GM12878 (cell line): ENCODE results near the gene GRB10. TPM values are rescaled to one million over a fixed set of nuclear protein-coding genes. Genes with fewer than 3 reads are reported as not detected.

Experiments
- ATAC-seq: fragments of 200-7000 bp; cut with Tn5 transposase; 3 replicates; pipeline ENCODE4 v1.9.1; 2020; ENCODE audit warnings: mild to moderate bottlenecking, moderate library complexity
- BruUV-seq: library from RNA; stranded (reverse); fragments of 400-500 nt; replicated peaks from 2 replicates; lab custom pipeline; 2021; lab: Mats Ljungman, UMichigan
- CTCF ChIA-PET: fragments of 300-600 bp; sonication (Branson Sonifier 250); formaldehyde crosslinking; extraction: SDS; loops from one replicate; lab custom pipeline; 2021; ENCODE audit warnings: inconsistent platforms; lab: Yijun Ruan, JAX
- POLR2A ChIA-PET: fragments of 350-600 bp; formaldehyde crosslinking; extraction: SDS; loops from one replicate; lab custom pipeline; 2021; ENCODE audit warnings: inconsistent platforms; lab: Charles Lee
- RAD21 ChIA-PET: fragments of 300-600 bp; sonication (Branson Sonifier 250); formaldehyde crosslinking; loops from one replicate; lab custom pipeline; 2023; ENCODE audit warnings: antibody characterized with exemption; ENCODE audit not compliant: unreplicated experiment; lab: Charles Lee
- SMC1A ChIA-PET: fragments of 300-600 bp; sonication (Branson Sonifier 250); formaldehyde crosslinking; loops from one replicate; lab custom pipeline; 2023; ENCODE audit not compliant: unreplicated experiment, uncharacterized antibody; lab: Charles Lee
- DNase-seq: peaks from one replicate; pipeline ENCODE4 v3.0.0-alpha.2; 2011; ENCODE audit warnings: low read depth, low spot score
- FAIRE-seq: peaks from 3 replicates; lab custom pipeline; 2011; peaks lifted over from hg19 to GRCh38; lab: Jason Lieb, UNC
- H2AFZ ChIP-seq: 2 replicates; pipeline ENCODE4 v1.6.0; 2011; ENCODE audit warnings: low read depth, low read length, control low read depth; ENCODE audit not compliant: control insufficient read depth
- H3K27ac ChIP-seq: 2 replicates; pipeline ENCODE4 v1.5.1; 2011; ENCODE audit warnings: control low read depth; ENCODE audit not compliant: control insufficient read depth, insufficient read depth
- H3K27me3 ChIP-seq, 2 experiments: replicated peaks in 1 of 2; 2 replicates each; pipeline versions ENCODE4 v1.6.0 to v1.6.1; 2011; ENCODE audit warnings: low read length in 1 of 2; ENCODE audit not compliant: control insufficient read depth in 2 of 2, insufficient read depth in 2 of 2
- H3K36me3 ChIP-seq, 2 experiments: 2 replicates each; pipeline ENCODE4 v1.5.1; 2011; ENCODE audit warnings: low read length in 1 of 2; ENCODE audit not compliant: control insufficient read depth in 2 of 2, insufficient read depth in 2 of 2
- H3K4me1 ChIP-seq: 2 replicates; pipeline ENCODE4 v1.6.1; 2011; ENCODE audit warnings: mild to moderate bottlenecking, low read length, moderate library complexity, mixed read lengths; ENCODE audit not compliant: control insufficient read depth, insufficient read depth
- H3K4me2 ChIP-seq: 2 replicates; pipeline ENCODE4 v1.6.0; 2011; ENCODE audit warnings: control low read depth; ENCODE audit not compliant: control insufficient read depth, insufficient read depth
- H3K4me3 ChIP-seq: fragments of 200-600 bp; sonication (generic); 2 replicates; pipeline ENCODE4 v1.5.1; 2016
- H3K79me2 ChIP-seq: 2 replicates; pipeline ENCODE4 v1.6.0; 2011; ENCODE audit warnings: low read length; ENCODE audit not compliant: control insufficient read depth, insufficient read depth
- H3K9ac ChIP-seq: 2 replicates; pipeline ENCODE4 v1.8.0; 2011; ENCODE audit warnings: low read length, control low read depth, mixed read lengths; ENCODE audit not compliant: control insufficient read depth, insufficient read depth
- H3K9me3 ChIP-seq: replicated peaks from 3 replicates; pipeline ENCODE4 v1.5.1; 2011; ENCODE audit warnings: mild to moderate bottlenecking, low read length; ENCODE audit not compliant: control insufficient read depth, insufficient read depth
- H4K20me1 ChIP-seq: 2 replicates; pipeline ENCODE4 v1.6.0; 2011; ENCODE audit not compliant: control insufficient read depth, insufficient read depth
- ASH2L ChIP-seq: fragments of 300-600, 200-600 bp; sonication (generic); IDR thresholded peaks from 2 replicates; pipeline ENCODE4 v1.6.1; 2017; ENCODE audit warnings: low read depth, mild to moderate bottlenecking, borderline replicate concordance
- IKZF1 ChIP-seq: fragments of 450-650 bp; conservative IDR thresholded peaks from 2 replicates; pipeline ENCODE4 v1.6.1; 2017; ENCODE audit warnings: antibody characterized with exemption, mild to moderate bottlenecking
- IKZF2 ChIP-seq, 2 experiments: fragments of 450-650 bp; IDR thresholded peaks; 2 replicates each; pipeline ENCODE4 v1.6.1; 2017; ENCODE audit warnings: mild to moderate bottlenecking in 2 of 2, moderate library complexity in 2 of 2
- IRF4 ChIP-seq: IDR thresholded peaks from 2 replicates; pipeline ENCODE4 v1.6.1; 2011; ENCODE audit warnings: low read depth, low read length
- JUNB ChIP-seq: IDR thresholded peaks from 2 replicates; pipeline ENCODE4 v1.6.1; 2016; ENCODE audit warnings: antibody characterized with exemption, mild to moderate bottlenecking
- MYC ChIP-seq: IDR thresholded peaks from 2 replicates; pipeline ENCODE4 v1.6.1; 2011; ENCODE audit warnings: mild to moderate bottlenecking, low read length, moderate library complexity, inconsistent platforms; ENCODE audit not compliant: insufficient read depth, insufficient replicate concordance, insufficient read length, severe bottlenecking
- NR2F1 ChIP-seq: fragments of 450-650 bp; conservative IDR thresholded peaks from 2 replicates; pipeline ENCODE4 v1.6.1; 2017; ENCODE audit warnings: mild to moderate bottlenecking
- SMAD1 ChIP-seq: fragments of 450-650 bp; IDR thresholded peaks from 2 replicates; pipeline ENCODE4 v1.6.1; 2018; ENCODE audit warnings: mild to moderate bottlenecking, low read depth; ENCODE audit not compliant: partially characterized antibody
- SPI1 ChIP-seq: IDR thresholded peaks from 2 replicates; pipeline ENCODE4 v1.6.1; 2011; ENCODE audit warnings: low read depth, mild to moderate bottlenecking, low read length, moderate library complexity, borderline replicate concordance; ENCODE audit not compliant: insufficient read depth
- SREBF1 ChIP-seq: IDR thresholded peaks from 2 replicates; pipeline ENCODE4 v1.6.1; 2012; ENCODE audit warnings: mild to moderate bottlenecking, low read length
- SREBF2 ChIP-seq: IDR thresholded peaks from 2 replicates; pipeline ENCODE4 v1.6.1; 2012; ENCODE audit warnings: mild to moderate bottlenecking, low read length
- SRF ChIP-seq, 2 experiments: IDR thresholded peaks; 2 replicates each; pipeline ENCODE4 v1.6.1; 2011; ENCODE audit warnings: low read depth in 2 of 2, low read length in 2 of 2, mild to moderate bottlenecking in 1 of 2, moderate library complexity in 1 of 2
- STAT1 ChIP-seq: fragments of 450-650 bp; conservative IDR thresholded peaks from 2 replicates; pipeline ENCODE4 v1.6.1; 2014; ENCODE audit warnings: antibody characterized with exemption, mild to moderate bottlenecking
- STAT3 ChIP-seq: IDR thresholded peaks from 2 replicates; pipeline ENCODE4 v1.6.1; 2011; ENCODE audit warnings: low read depth, low read length, improper control_type of control experiment
- SUZ12 ChIP-seq: fragments of 200-600 bp; sonication (generic); IDR thresholded peaks from one replicate; pipeline ENCODE4 v1.6.1; 2018; ENCODE audit warnings: antibody characterized with exemption, mild to moderate bottlenecking; ENCODE audit not compliant: unreplicated experiment
- WGBS: methylation state at CpG from one replicate; pipeline ENCODE4 v1.1.6; 2016; ENCODE audit warnings: low lambda C conversion rate; ENCODE audit not compliant: insufficient replicate concordance, insufficient coverage; ENCODE audit errors: missing lambda C conversion rate; 5-methylcytosine and 5-hydroxymethylcytosine counted together
- in situ Hi-C: fragments of 300-500 bp; cut with MboI; formaldehyde crosslinking; loops from 9 replicates; pipeline ENCODE4 v1.14.3; 2018; ENCODE audit warnings: mixed read lengths
- intact Hi-C: fragments of 100-400 bp; cut with micrococcal nuclease; formaldehyde crosslinking; loops from one replicate; pipeline ENCODE4 v1.14.2; 2022; ENCODE audit not compliant: unreplicated experiment
- polyA plus RNA-seq, 11 experiments: library from polyadenylated mRNA; depleted of rRNA in 4 of 11; unstranded in 6 of 11; stranded (reverse) in 5 of 11; fragments of >200 nt; fragmentation: Nextera tagmentation in 4 of 11; fragmentation: Illumina TruSeq in 1 of 11; extraction: Ambion mirVana in 4 of 11; extraction: Trizol in 1 of 11; gene quantifications; 1 replicate in 1 of 11; 2 replicates in 10 of 11; pipeline versions ENCODE4 v1.2.1 to v1.2.3, GENCODE V29; 2011 to 2016; ENCODE audit warnings: inconsistent platforms in 2 of 11, missing spikeins in 2 of 11, low read depth in 1 of 11
- total RNA-seq, 4 experiments: library from RNA; depleted of rRNA in 3 of 4; stranded (reverse); fragments of >200 nt in 3 of 4; fragmentation: Illumina TruSeq in 1 of 4; extraction: Trizol in 1 of 4; gene quantifications; 2 replicates each; pipeline versions ENCODE4 v1.2.1 to v1.2.3, GENCODE V29; 2013 to 2021
- TF ChIP-seq, protein P1 (sequence below): fragments of 450-650 bp; IDR thresholded peaks from 2 replicates; pipeline ENCODE4 v1.6.1; 2018; ENCODE audit warnings: borderline replicate concordance, mild to moderate bottlenecking; ENCODE audit not compliant: partially characterized antibody
- TF ChIP-seq, protein P2 (sequence below): IDR thresholded peaks from 2 replicates; pipeline ENCODE4 v1.6.1; 2012; ENCODE audit warnings: low read depth, low read length, improper control_type of control experiment
- TF ChIP-seq, protein P3 (sequence below): fragments of 450-650 bp; IDR thresholded peaks from 2 replicates; pipeline ENCODE4 v1.6.1; 2017; ENCODE audit warnings: borderline replicate concordance

GRB10 gene
- total and polyA plus RNA-seq, 10 of the 15 experiments (the other 5 are each of a cell fraction or from before 2014, with no cell fraction given), result 0.04 to 0.33 TPM; not detected in 8

DNA sequence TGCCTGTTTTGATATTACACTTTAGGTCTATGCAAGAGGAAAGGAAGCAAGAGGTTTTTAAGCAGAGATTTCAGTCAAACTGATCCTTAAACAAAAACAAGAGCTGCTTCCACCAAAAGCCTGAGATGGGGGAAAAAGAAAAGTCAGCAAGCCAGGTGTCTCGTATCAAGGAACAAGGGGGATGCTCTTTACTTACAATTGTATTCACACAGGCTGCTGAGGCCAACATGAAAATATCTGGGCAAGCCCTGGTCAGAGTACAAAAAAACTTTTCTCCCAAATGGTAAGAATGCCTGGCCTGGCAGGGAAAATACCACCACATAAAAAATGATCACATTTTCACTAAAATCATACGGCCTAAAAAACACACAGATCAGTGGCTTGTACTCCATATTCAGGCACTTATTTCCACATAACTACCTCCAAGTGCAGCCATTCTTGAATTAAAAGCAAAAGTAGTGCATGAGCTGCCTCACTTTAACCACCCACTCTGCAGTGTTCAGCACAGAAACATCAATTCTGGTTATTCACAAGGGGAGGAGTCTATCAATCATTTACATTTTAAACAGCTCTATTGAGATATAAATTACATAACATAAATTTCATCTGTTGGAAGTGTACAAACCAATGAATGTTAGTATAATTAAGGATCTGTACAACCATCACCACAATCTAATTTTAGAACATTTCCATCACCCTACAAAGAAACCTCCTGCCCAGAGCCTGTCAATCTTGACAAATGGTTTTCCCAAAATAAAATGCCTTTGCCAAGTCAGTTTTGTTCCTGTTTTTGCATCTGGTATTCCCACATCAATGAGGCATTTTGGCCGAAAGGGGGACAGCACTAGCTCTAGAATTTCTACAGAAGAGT lies 70.2 kb downstream of the GRB10 start:
- CTCF ChIA-PET, result interaction anchor here (0.6 kb wide), 1 partner anchor 359 kb away, joined by 3 read pairs; no protein-coding TSS in a partner anchor
- peaks cover 0 to 2% of the 10 kb centered on the region in 2 experiments; a peak in 2 of 4 replicates for H3K27me3 ChIP-seq
- no peak overlapping the region for H3K9ac ChIP-seq
- SMC1A ChIA-PET, result interaction anchor here (0.6 kb wide), 1 partner anchor 742 kb away, joined by 3 read pairs; no protein-coding TSS in a partner anchor
- RAD21 ChIA-PET, result no interaction called here
- DNase-seq (no peak), ATAC-seq (no peak), FAIRE-seq (no peak)
- POLR2A ChIA-PET, result no interaction called here
- no peaks in the 10 kb centered on the region for H3K9me3 ChIP-seq
- H3K27ac ChIP-seq, result no peak overlapping the region
- in situ Hi-C loops (no loop called here), intact Hi-C loops (no loop called here)
- no peak overlapping the region for H2AFZ ChIP-seq
- H3K4me1 ChIP-seq, result no peaks in the 10 kb centered on the region
- 5% methylated on average over 3 of the region's 3 CpGs for WGBS
- no peak overlapping the region for H3K4me3 ChIP-seq
- no TSS peak for BruUV-seq
- H3K36me3 ChIP-seq, result no peaks in the 10 kb centered on the region
- no peaks in the 10 kb centered on the region for H3K79me2 ChIP-seq
- H3K4me2 ChIP-seq, result no peak overlapping the region
- no peaks in the 10 kb centered on the region for H4K20me1 ChIP-seq
- TF ChIP-seq IRF4 (no peak), SMAD1 (no peak), ASH2L (no peak), SUZ12 (no peak), IKZF1 (no peak), SRF (IDR thresholded peaks at IDR 0.05; ENCODE audit: low read depth in 2 of 2, low read length in 2 of 2) (no peak), IKZF2 (IDR thresholded peaks at IDR 0.05) (no peak), STAT3 (no peak), SREBF2 (no peak), MYC (no peak), NR2F1 (no peak), STAT1 (no peak), JUNB (no peak), SREBF1 (no peak), SPI1 (no peak)
- TF ChIP-seq, protein P1, sequence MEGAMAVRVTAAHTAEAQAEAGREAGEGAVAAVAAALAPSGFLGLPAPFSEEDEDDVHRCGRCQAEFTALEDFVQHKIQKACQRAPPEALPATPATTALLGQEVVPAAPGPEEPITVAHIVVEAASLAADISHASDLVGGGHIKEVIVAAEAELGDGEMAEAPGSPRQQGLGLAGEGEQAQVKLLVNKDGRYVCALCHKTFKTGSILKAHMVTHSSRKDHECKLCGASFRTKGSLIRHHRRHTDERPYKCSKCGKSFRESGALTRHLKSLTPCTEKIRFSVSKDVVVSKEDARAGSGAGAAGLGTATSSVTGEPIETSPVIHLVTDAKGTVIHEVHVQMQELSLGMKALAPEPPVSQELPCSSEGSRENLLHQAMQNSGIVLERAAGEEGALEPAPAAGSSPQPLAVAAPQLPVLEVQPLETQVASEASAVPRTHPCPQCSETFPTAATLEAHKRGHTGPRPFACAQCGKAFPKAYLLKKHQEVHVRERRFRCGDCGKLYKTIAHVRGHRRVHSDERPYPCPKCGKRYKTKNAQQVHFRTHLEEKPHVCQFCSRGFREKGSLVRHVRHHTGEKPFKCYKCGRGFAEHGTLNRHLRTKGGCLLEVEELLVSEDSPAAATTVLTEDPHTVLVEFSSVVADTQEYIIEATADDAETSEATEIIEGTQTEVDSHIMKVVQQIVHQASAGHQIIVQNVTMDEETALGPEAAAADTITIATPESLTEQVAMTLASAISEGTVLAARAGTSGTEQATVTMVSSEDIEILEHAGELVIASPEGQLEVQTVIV, result no peak
- TF ChIP-seq, protein P2, sequence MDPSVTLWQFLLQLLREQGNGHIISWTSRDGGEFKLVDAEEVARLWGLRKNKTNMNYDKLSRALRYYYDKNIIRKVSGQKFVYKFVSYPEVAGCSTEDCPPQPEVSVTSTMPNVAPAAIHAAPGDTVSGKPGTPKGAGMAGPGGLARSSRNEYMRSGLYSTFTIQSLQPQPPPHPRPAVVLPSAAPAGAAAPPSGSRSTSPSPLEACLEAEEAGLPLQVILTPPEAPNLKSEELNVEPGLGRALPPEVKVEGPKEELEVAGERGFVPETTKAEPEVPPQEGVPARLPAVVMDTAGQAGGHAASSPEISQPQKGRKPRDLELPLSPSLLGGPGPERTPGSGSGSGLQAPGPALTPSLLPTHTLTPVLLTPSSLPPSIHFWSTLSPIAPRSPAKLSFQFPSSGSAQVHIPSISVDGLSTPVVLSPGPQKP, result no peak
- TF ChIP-seq, protein P3, sequence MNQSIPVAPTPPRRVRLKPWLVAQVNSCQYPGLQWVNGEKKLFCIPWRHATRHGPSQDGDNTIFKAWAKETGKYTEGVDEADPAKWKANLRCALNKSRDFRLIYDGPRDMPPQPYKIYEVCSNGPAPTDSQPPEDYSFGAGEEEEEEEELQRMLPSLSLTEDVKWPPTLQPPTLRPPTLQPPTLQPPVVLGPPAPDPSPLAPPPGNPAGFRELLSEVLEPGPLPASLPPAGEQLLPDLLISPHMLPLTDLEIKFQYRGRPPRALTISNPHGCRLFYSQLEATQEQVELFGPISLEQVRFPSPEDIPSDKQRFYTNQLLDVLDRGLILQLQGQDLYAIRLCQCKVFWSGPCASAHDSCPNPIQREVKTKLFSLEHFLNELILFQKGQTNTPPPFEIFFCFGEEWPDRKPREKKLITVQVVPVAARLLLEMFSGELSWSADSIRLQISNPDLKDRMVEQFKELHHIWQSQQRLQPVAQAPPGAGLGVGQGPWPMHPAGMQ, result no peak
